Epidermal melanocyte (primary cell): ENCODE measurements around the gene LHFPL5.

Experiments used
- DNase-seq: peaks from one replicate; pipeline ENCODE4 v3.0.0; 2011; ENCODE audit warnings: low spot score; ENCODE audit not compliant: insufficient read length

LHFPL5 gene

GRCh38 chr6:35790683-35791082, 14.5 kb upstream of the LHFPL5 start:
- DNase-seq, result peak; percentile 22

- peak; percentile 12 for DNase-seq
Observed at GRCh38 chr6:35794536-35795452, 10.4 kb upstream of the LHFPL5 start.

GRCh38 chr6:35795453-35796071, 9.6 kb upstream of the LHFPL5 start:
- DNase-seq, result peak; percentile 11

DNA sequence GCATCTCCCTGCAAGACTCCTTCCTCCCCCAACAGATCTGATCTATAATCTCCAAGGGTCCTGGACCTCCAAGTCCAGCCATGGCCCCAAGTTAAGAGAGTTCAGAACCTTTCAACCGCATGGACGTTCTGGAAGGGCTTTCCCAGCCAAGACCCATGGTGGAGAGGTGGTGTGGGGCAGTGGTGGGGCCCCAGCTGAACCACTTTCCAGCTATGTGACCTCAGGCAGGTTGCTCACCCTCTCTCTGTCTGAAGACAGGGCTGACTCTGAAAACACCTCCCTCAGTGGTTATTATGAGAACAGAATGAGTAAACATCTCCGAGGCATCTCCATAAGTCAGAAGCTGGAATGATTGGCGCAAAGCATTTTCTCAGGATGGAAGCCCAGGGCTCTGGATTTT, 8.9 kb upstream of the LHFPL5 start:
- peak; percentile 12 for DNase-seq

DNA sequence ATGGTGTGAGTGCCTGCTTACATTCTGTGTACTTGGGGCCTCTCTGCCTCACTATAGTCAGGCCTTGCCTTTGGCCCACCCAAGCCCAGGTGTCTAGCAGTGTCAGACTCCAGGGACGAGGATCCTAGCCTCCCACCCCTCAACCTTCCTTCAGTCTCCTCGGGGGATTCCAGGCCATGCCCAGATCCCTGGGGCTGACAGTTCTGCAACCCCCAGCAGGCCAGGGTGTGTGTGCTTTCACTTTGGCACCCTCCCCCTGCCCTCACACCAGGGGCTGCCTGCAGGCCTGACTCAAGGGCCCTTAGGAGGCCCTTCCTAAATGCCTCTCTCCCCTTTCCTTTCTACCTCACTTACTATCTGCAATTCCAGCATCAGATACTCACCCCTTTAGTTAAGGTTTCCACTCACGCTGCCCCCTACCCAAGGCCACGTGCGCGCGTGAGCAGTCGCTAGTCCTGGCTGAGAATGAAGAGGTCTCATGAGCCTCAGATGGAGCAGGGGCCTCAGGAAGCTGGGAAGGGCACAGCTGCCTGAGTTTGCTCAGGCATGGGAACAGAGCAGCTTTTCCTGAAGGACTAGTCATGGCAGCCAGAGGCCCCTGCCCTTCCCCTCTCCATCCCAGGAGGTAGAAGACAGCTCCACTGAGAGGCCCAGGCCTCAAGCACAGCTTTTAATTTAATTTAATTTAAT, 7.2 kb upstream of the LHFPL5 start:
- DNase-seq, result peak; percentile 15

DNA sequence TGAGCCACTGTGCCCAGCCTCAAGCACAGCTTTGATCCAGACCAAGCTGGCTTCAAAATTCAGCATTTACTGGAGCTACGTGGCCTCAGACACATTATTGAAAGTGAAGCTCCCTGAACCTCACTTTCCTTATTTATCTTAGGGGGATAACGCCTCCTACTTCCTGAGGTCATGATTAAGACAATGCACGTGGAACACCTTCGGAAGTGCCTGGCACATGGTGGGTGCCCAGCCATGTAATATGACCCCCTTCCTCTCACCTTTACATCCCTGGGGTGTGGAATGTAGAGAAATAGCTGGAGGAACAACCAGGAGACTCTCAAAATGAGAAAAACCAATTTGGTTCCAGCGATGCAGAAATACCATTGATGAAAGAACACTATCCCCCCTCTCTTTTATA, 6.4 kb upstream of the LHFPL5 start:
- no peak for DNase-seq

- DNase-seq, result no peak
Observed at GRCh38 chr6:35801148-35801547, 4.0 kb upstream of the LHFPL5 start.

- no peak for DNase-seq
Observed at GRCh38 chr6:35808688-35809087, 3.5 kb downstream of the LHFPL5 start.

GRCh38 chr6:35809809-35810208, 4.7 kb downstream of the LHFPL5 start:
- no peak for DNase-seq

- DNase-seq, result no peak
Observed at GRCh38 chr6:35810971-35811698, 6.0 kb downstream of the LHFPL5 start.

DNA sequence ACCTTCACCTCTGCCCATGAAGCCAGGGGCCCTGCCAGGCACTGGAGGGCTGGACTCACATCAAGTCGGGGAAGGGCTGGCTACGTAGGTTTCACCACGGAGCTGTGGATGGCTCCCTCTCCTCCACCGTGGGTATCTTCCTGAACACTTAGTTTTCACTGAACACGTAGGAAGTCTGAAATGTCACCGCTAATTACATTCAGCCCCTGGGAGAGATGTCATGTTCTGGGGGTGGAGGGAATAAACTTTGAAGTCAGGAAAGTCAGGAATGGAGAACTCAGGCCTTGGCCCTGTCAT, 6.5 kb downstream of the LHFPL5 start:
- no peak for DNase-seq

DNA sequence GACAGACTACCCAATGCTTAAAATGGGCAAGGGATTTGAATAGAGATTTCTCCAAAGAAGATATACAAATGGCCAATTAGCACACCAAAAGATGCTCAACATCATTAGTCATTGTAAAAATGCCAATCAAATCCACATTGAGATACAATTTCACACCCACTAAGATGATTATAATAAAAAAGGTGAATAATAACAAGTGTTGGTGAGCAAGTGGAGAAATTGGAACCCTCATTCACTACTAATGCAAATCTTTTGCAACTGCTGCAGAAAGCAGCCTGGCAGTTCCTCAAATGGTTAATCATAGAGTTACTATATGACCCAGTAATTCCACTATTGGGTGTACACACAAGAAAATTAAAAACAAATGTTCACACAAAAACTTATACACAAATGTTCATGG, 12.4 kb downstream of the LHFPL5 start:
- DNase-seq, result no peak

- DNase-seq, result no peak
Observed at GRCh38 chr6:35823601-35824000, 18.4 kb downstream of the LHFPL5 start.

DNA sequence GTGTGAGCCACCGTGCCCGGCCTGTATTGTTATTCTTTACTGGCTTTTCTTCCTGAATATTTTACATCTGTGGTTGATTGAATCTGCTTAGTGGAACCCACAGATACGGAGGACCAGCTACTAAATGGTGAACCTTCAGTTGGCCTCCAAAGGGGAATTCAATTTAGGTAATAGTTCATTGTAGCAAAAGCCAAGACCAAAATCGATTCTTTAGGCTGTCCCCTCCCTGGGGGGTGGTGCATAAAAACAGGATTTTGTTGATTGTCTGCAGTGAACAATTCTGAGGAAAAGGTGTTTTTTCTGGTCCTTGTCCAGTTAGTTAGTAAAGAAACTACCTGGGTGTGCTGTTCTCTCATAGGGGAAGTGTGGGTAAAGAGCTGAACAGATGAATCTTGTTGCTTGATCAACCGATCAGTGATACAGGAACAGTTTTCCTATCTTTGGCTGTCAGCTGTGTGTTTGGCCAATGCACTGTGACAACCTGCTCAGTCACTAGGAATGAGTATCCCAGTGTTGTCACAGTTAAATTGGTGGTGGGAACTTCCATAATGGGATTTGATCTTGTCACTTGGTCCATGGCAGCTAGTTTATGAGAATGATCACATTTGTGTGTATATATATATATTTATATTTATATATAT, 19.5 kb downstream of the LHFPL5 start:
- no peak for DNase-seq

DNA sequence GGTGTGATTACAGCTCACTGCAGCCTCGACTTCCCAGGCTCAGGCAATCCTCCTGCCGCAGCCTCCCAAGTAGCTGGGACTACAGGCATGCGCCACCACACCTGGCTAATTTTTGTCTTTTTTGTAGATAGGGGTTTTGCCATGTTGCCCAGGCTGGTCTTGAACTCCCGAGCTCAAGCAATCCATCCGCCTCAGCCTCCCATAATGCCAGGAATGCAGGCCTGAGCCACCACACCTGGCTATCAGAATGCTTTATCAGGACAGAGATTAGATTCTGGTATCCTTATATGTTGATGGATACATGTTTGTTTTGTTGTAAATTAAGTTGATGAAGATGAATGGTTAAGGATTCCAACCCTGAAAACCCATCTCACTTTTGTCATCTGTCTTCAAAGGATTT, 24.2 kb downstream of the LHFPL5 start:
- no peak for DNase-seq

GRCh38 chr6:35831257-35832007, 26.3 kb downstream of the LHFPL5 start:
- DNase-seq, result no peak

DNA sequence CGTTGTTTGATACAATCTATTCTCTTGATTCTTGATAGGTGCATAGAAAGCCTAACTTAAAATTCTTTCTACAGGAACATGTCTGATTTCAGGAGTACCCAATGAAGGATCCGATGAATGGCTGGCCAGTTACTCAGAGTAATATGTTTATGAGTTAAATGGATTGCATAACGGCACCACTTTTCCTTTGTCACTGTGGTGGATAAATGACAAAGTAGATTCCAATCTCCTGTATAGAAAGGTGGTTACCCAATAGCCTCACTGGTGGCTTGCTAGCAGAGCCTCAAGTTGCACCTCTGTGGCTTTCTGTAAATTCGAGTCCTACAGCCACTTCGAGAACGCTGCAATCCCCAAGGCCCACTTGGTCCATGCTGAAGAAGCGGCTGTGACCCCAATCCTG, 28.4 kb downstream of the LHFPL5 start:
- DNase-seq, result no peak

DNA sequence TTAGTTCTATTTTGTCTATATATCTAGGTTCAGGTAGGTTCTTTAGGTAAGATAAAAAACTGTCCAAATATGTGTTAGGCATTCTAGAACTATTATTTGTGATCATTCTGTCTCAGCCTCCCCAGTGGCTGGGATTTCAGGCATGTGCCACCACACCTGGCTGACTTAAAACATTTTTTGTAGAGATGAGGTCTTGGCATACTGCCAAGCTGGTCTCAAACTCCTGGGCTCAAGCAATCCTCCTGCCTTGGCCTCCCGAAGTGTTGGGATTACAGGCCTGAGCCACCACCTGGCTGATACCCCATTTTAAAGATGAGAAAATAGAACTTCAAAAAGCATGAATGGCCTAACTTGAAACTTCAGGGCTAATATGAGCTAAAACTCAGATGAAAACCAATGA, 33.9 kb downstream of the LHFPL5 start:
- no peak for DNase-seq

GRCh38 chr6:35842381-35842780, 37.2 kb downstream of the LHFPL5 start:
- no peak for DNase-seq

DNA sequence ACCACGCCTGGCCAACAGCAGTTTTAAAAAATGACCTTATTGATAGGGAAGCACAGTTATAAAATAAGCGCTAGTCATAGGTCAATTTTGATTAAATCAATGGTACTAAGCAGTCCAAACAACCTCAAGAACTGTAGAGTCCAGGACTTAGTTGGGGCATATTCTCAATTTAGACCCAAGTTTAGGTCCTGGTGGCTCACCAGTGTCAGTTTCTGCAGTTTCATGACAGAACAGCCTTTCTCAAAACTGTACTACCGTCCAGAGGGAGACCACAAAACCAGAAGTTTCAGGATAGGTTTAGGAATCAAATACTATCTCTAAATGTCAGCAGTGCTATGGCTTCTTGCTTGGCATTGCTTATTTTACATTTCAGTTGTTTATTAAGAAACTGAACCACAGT, 39.1 kb downstream of the LHFPL5 start:
- DNase-seq, result no peak

DNA sequence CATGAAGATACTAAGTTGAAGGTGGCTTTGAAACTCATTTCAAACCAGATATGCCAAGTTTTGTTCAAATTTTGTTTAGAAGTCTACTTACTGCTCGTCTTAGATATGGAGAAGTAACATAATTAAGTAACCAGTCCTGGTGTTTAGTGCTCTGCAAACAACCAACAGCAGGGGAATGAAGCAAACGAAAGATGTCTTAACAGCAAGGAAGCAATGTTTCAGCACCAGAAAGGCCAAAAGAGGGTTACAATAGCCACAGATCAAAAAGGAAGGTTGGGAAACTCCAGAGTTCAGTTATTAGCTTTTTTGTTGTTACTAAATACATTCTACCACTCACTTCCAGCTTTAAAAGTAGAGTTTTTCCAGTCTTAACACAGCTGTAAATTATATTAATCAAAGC, 45.1 kb downstream of the LHFPL5 start:
- no peak for DNase-seq
